GM19397 (cell line): ENCODE measurements around the gene FBLN2.
"Not testable (repeated sequence)": the region's sequence is repeated elsewhere in the genome, so short reads cannot be mapped to it uniquely, and the experiment has no call there.

ENCODE experiments used
- ATAC-seq: cut with Tn5 transposase; IDR thresholded peaks from one replicate; pipeline ENCODE4 v1.9.1; 2021; ENCODE audit warnings: mild to moderate bottlenecking, moderate library complexity; ENCODE audit not compliant: unreplicated experiment

FBLN2 gene

GRCh38 chr3:13548696-13549622, at the start of gene FBLN2:
FBLN2 (plus strand) TSS chr3:13549125; CDS start chr3:13570356, 21,231 bp downstream.
- ATAC-seq = no peak

- ATAC-seq = not testable (repeated sequence)
Observed at GRCh38 chr3:13499246-13499645, 49.7 kb upstream of the FBLN2 start.

GRCh38 chr3:13500133-13500885, 48.6 kb upstream of the FBLN2 start:
- ATAC-seq = no peak

GRCh38 chr3:13501056-13501455, 47.9 kb upstream of the FBLN2 start:
- no peak for ATAC-seq

GRCh38 chr3:13501521-13501920, 47.4 kb upstream of the FBLN2 start:
- no peak for ATAC-seq

GRCh38 chr3:13501958-13502790, 46.8 kb upstream of the FBLN2 start:
- ATAC-seq = no peak

- ATAC-seq = no peak
Observed at GRCh38 chr3:13502791-13503060, 46.2 kb upstream of the FBLN2 start.

GRCh38 chr3:13504161-13504831, 44.6 kb upstream of the FBLN2 start:
- no peak for ATAC-seq

- no peak for ATAC-seq
Observed at GRCh38 chr3:13505147-13506130, 43.5 kb upstream of the FBLN2 start.

- no peak for ATAC-seq
Observed at GRCh38 chr3:13506239-13506638, 42.7 kb upstream of the FBLN2 start.

GRCh38 chr3:13506680-13507079, 42.2 kb upstream of the FBLN2 start:
- ATAC-seq = no peak

- no peak for ATAC-seq
Observed at GRCh38 chr3:13507247-13507569, 41.7 kb upstream of the FBLN2 start.

GRCh38 chr3:13507570-13508339, 41.2 kb upstream of the FBLN2 start:
- ATAC-seq = no peak

GRCh38 chr3:13508496-13508895, 40.4 kb upstream of the FBLN2 start:
- ATAC-seq = no peak

- no peak for ATAC-seq
Observed at GRCh38 chr3:13509059-13509815, 39.7 kb upstream of the FBLN2 start.

GRCh38 chr3:13509816-13510192, 39.1 kb upstream of the FBLN2 start:
- ATAC-seq = no peak

GRCh38 chr3:13512451-13512850, 36.5 kb upstream of the FBLN2 start:
- no peak for ATAC-seq
